ENCODE measurements around the gene POFUT2. TPM values are rescaled to one million over a fixed set of nuclear protein-coding genes. Genes with fewer than 3 reads are reported as not detected.

POFUT2 gene
- total RNA-seq, 1 experiment from 2014 or later, result 31.4 TPM

GRCh38 chr21:45306453-45306831, 18.7 kb upstream of the POFUT2 start:
- BruUV-seq (replicated peaks), result no TSS peak
- intact Hi-C loops (cut with micrococcal nuclease; ENCODE audit: unreplicated experiment), result no loop called here
- DNase-seq, result no peak
- no peak overlapping the region for H3K4me3 Mint-ChIP-seq (ENCODE audit: low read depth, unreplicated experiment)
- H3K4me1 Mint-ChIP-seq (ENCODE audit: low read depth, unreplicated experiment), result no peaks in the 10 kb centered on the region
- no peak for TF ChIP-seq CTCF (IDR thresholded peaks at IDR 0.05; ENCODE audit: unreplicated experiment)
- CTCF ChIA-PET, result interaction anchor here (1.0 kb wide), 1 partner anchor 13 kb away, joined by 3 read pairs; no protein-coding TSS in a partner anchor
- H3K9me3 Mint-ChIP-seq (ENCODE audit: low read depth, unreplicated experiment), result no peaks in the 10 kb centered on the region
- H3K36me3 Mint-ChIP-seq (ENCODE audit: insufficient read depth, unreplicated experiment), result no peaks in the 10 kb centered on the region
- no peak overlapping the region for H3K27ac Mint-ChIP-seq (ENCODE audit: unreplicated experiment)
- no peaks in the 10 kb centered on the region for H3K27me3 Mint-ChIP-seq (ENCODE audit: unreplicated experiment)

- Mint-ChIP-seq H3K4me3 (ENCODE audit: low read depth, unreplicated experiment) (no peak overlapping the region), H3K27me3 (ENCODE audit: unreplicated experiment) (no peaks in the 10 kb centered on the region), H3K4me1 (ENCODE audit: low read depth, unreplicated experiment) (no peaks in the 10 kb centered on the region), H3K36me3 (ENCODE audit: insufficient read depth, unreplicated experiment) (no peaks in the 10 kb centered on the region), H3K9me3 (ENCODE audit: low read depth, unreplicated experiment) (no peaks in the 10 kb centered on the region), H3K27ac (ENCODE audit: unreplicated experiment) (no peak overlapping the region)
- intact Hi-C loops (cut with micrococcal nuclease; ENCODE audit: unreplicated experiment), result no loop called here
- no peak for DNase-seq
- no TSS peak for BruUV-seq (replicated peaks)
- CTCF ChIA-PET, result no interaction called here
- TF ChIP-seq CTCF (IDR thresholded peaks at IDR 0.05; ENCODE audit: unreplicated experiment), result no peak
Measured at GRCh38 chr21:45305836-45306235, 18.1 kb upstream of the POFUT2 start.

- no TSS peak for BruUV-seq (replicated peaks)
- TF ChIP-seq CTCF (IDR thresholded peaks at IDR 0.05; ENCODE audit: unreplicated experiment), result no peak
- no peaks in the 10 kb centered on the region for H3K9me3 Mint-ChIP-seq (ENCODE audit: low read depth, unreplicated experiment)
- CTCF ChIA-PET, result no interaction called here
- no peak overlapping the region for H3K4me3 Mint-ChIP-seq (ENCODE audit: low read depth, unreplicated experiment)
- H3K27me3 Mint-ChIP-seq (ENCODE audit: unreplicated experiment), result no peaks in the 10 kb centered on the region
- no peaks in the 10 kb centered on the region for H3K36me3 Mint-ChIP-seq (ENCODE audit: insufficient read depth, unreplicated experiment)
- intact Hi-C loops (cut with micrococcal nuclease; ENCODE audit: unreplicated experiment), result no loop called here
- no peak overlapping the region for H3K27ac Mint-ChIP-seq (ENCODE audit: unreplicated experiment)
- no peaks in the 10 kb centered on the region for H3K4me1 Mint-ChIP-seq (ENCODE audit: low read depth, unreplicated experiment)
- no peak for DNase-seq
Measured at GRCh38 chr21:45304945-45305344, 17.2 kb upstream of the POFUT2 start.

GRCh38 chr21:45304476-45304830, 16.8 kb upstream of the POFUT2 start:
- TF ChIP-seq CTCF (IDR thresholded peaks at IDR 0.05; ENCODE audit: unreplicated experiment), result no peak
- no peak overlapping the region for H3K4me3 Mint-ChIP-seq (ENCODE audit: low read depth, unreplicated experiment)
- no peaks in the 10 kb centered on the region for H3K27me3 Mint-ChIP-seq (ENCODE audit: unreplicated experiment)
- no TSS peak for BruUV-seq (replicated peaks)
- no peaks in the 10 kb centered on the region for H3K9me3 Mint-ChIP-seq (ENCODE audit: low read depth, unreplicated experiment)
- H3K4me1 Mint-ChIP-seq (ENCODE audit: low read depth, unreplicated experiment), result no peaks in the 10 kb centered on the region
- no peak overlapping the region for H3K27ac Mint-ChIP-seq (ENCODE audit: unreplicated experiment)
- DNase-seq, result no peak
- intact Hi-C loops (cut with micrococcal nuclease; ENCODE audit: unreplicated experiment), result no loop called here
- CTCF ChIA-PET, result no interaction called here
- no peaks in the 10 kb centered on the region for H3K36me3 Mint-ChIP-seq (ENCODE audit: insufficient read depth, unreplicated experiment)
